CD4-positive, alpha-beta T cell (primary cell): ENCODE measurements around the gene SLC1A3. TPM values are rescaled to one million over a fixed set of nuclear protein-coding genes. Genes with fewer than 3 reads are reported as not detected.

Experiments
- ATAC-seq: fragments of 200-7000 bp; cut with Tn5 transposase; one replicate; pipeline ENCODE4 v1.10.0; 2022; ENCODE audit warnings: mild to moderate bottlenecking; ENCODE audit not compliant: poor library complexity
- CTCF ChIA-PET: fragments of 350-600 bp; sonication (Branson Sonifier 250); formaldehyde crosslinking; loops from one replicate; lab custom pipeline; 2021; ENCODE audit warnings: antibody characterized with exemption, inconsistent platforms; lab: Charles Lee
- POLR2A ChIA-PET: fragments of 350-600 bp; sonication (Branson Sonifier 250); formaldehyde crosslinking; loops from one replicate; lab custom pipeline; 2021; ENCODE audit warnings: antibody characterized with exemption, inconsistent platforms; lab: Charles Lee
- DNase-seq, 14 experiments: peaks; one replicate each; pipeline ENCODE4 v3.0.0-alpha.2; 2013 to 2020; ENCODE audit warnings: mixed read lengths in 2 of 14
- H3K27ac ChIP-seq, 2 donors: one replicate each; pipeline versions ENCODE4 v1.5.1 to v1.7.0; 2013; ENCODE audit warnings: low read length in 2 of 2, low read depth in 1 of 2, mild to moderate bottlenecking in 1 of 2
- H3K27me3 ChIP-seq, 2 experiments: 1 replicate in 1 of 2; 2 replicates in 1 of 2; pipeline versions ENCODE4 v1.6.1 to v1.7.0; 2013; ENCODE audit warnings: low read length in 2 of 2, control low read depth in 1 of 2, mild to moderate bottlenecking in 1 of 2, moderate library complexity in 1 of 2; ENCODE audit not compliant: insufficient read depth in 2 of 2, control insufficient read depth in 1 of 2
- H3K36me3 ChIP-seq: one replicate; pipeline ENCODE4 v1.6.1; 2013; ENCODE audit warnings: low read length, control low read depth; ENCODE audit not compliant: insufficient read depth
- H3K4me1 ChIP-seq: one replicate; pipeline ENCODE4 v1.6.1; 2013; ENCODE audit warnings: low read length, control low read depth; ENCODE audit not compliant: insufficient read depth
- H3K4me3 ChIP-seq: one replicate; pipeline ENCODE4 v1.5.1; 2013; ENCODE audit warnings: mild to moderate bottlenecking, low read length, moderate library complexity
- H3K9me3 ChIP-seq, 2 experiments: 1 replicate in 1 of 2; 2 replicates in 1 of 2; pipeline versions ENCODE4 v1.6.1 to v1.7.0; 2013; ENCODE audit warnings: low read length in 2 of 2, mild to moderate bottlenecking in 2 of 2, control low read depth in 1 of 2, moderate library complexity in 1 of 2; ENCODE audit not compliant: control insufficient read depth in 1 of 2, insufficient read depth in 1 of 2
- H3K27ac Mint-ChIP-seq: one replicate; pipeline ENCODE4 v1.8.0; 2020; ENCODE audit warnings: mixed read lengths
- H3K27me3 Mint-ChIP-seq: one replicate; pipeline ENCODE4 v1.8.0; 2021; ENCODE audit warnings: mixed read lengths
- H3K36me3 Mint-ChIP-seq: one replicate; pipeline ENCODE4 v1.8.0; 2021; ENCODE audit warnings: low read depth, mixed read lengths
- H3K4me1 Mint-ChIP-seq: one replicate; pipeline ENCODE4 v1.8.0; 2021; ENCODE audit warnings: low read depth, mixed read lengths
- H3K4me3 Mint-ChIP-seq: one replicate; pipeline ENCODE4 v1.8.0; 2020; ENCODE audit warnings: mild to moderate bottlenecking, mixed read lengths
- H3K9me3 Mint-ChIP-seq: one replicate; pipeline ENCODE4 v1.8.0; 2020; ENCODE audit warnings: mixed read lengths
- CTCF ChIP-seq: fragments of 200-600 bp; IDR thresholded peaks from one replicate; pipeline ENCODE4 v1.8.0; 2022; ENCODE audit warnings: antibody characterized with exemption, mild to moderate bottlenecking
- intact Hi-C, 2 experiments: fragments of 100-400 bp; cut with DNase I in 1 of 2; cut with micrococcal nuclease in 1 of 2; formaldehyde crosslinking; loops; one replicate each; pipeline versions ENCODE4 v1.15.1 to v1.9.0; 2023 to 2025; cut with DNase I, micrococcal nuclease
- total RNA-seq, 174 experiments: library from RNA in 2 of 174; stranded (reverse) in 2 of 174; gene quantifications; one replicate each; pipeline ENCODE4 v1.2.3 and lab custom pipeline; 2021 to 2026

SLC1A3 gene
- total RNA-seq, 2 experiments from 2014 or later: not detected

- H3K9me3 ChIP-seq: no peaks in the 10 kb centered on the region
- no peak for TF ChIP-seq CTCF
- Mint-ChIP-seq H3K4me1 (peaks cover 23% of the 10 kb centered on the region), H3K4me3 (no peak overlapping the region), H3K9me3 (no peaks in the 10 kb centered on the region), H3K27me3 (peaks cover 76% of the 10 kb centered on the region), H3K27ac (no peak overlapping the region), H3K36me3 (no peaks in the 10 kb centered on the region)
- no peaks in the 10 kb centered on the region for H3K36me3 ChIP-seq
- ChIA-PET CTCF (no interaction called here), POLR2A (no interaction called here)
- H3K4me1 ChIP-seq: peaks cover 11% of the 10 kb centered on the region
- no peak for DNase-seq
- peaks cover 19 to 36% of the 10 kb centered on the region in 2 experiments for H3K27me3 ChIP-seq
- H3K4me3 ChIP-seq: no peak overlapping the region
- intact Hi-C loops: no loop called here
- ATAC-seq: no peak
- H3K27ac ChIP-seq: no peak overlapping the region
Observed at GRCh38 chr5:36605241-36605640, 1.2 kb upstream of the SLC1A3 start.

- no peaks in the 10 kb centered on the region for H3K36me3 Mint-ChIP-seq
- peaks cover 19 to 36% of the 10 kb centered on the region in 2 experiments for H3K27me3 ChIP-seq
- TF ChIP-seq CTCF: no peak
- no peaks in the 10 kb centered on the region for H3K9me3 Mint-ChIP-seq
- intact Hi-C loops: no loop called here
- H3K9me3 ChIP-seq: no peaks in the 10 kb centered on the region
- peaks cover 79% of the 10 kb centered on the region for H3K27me3 Mint-ChIP-seq
- H3K4me3 Mint-ChIP-seq: peak overlapping the region; percentile 68
- peaks cover 11% of the 10 kb centered on the region for H3K4me1 ChIP-seq
- H3K27ac Mint-ChIP-seq: no peak overlapping the region
- H3K4me3 ChIP-seq: peak overlapping the region; percentile 40
- DNase-seq: no peak
- no peaks in the 10 kb centered on the region for H3K36me3 ChIP-seq
- ChIA-PET POLR2A (no interaction called here), CTCF (no interaction called here)
- peaks cover 23% of the 10 kb centered on the region for H3K4me1 Mint-ChIP-seq
- H3K27ac ChIP-seq: no peak overlapping the region
- ATAC-seq: no peak
Observed at GRCh38 chr5:36606036-36606427, 374 bp upstream of the SLC1A3 start.

GRCh38 chr5:36607114-36607571 is 737 bp downstream of the SLC1A3 start:
- H3K27ac Mint-ChIP-seq: no peak overlapping the region
- H3K27me3 ChIP-seq: peaks cover 19 to 36% of the 10 kb centered on the region in 2 experiments
- peaks cover 23% of the 10 kb centered on the region for H3K4me1 Mint-ChIP-seq
- POLR2A ChIA-PET: no interaction called here
- CTCF ChIA-PET: no interaction called here
- H3K27me3 Mint-ChIP-seq: peaks cover 85% of the 10 kb centered on the region
- peak overlapping the region; percentile 40 for H3K4me3 ChIP-seq
- H3K4me1 ChIP-seq: peaks cover 11% of the 10 kb centered on the region
- peak overlapping the region; percentile 68 for H3K4me3 Mint-ChIP-seq
- H3K9me3 ChIP-seq: no peaks in the 10 kb centered on the region
- ATAC-seq (no peak), DNase-seq (no peak)
- H3K27ac ChIP-seq: no peak overlapping the region
- H3K36me3 ChIP-seq: no peaks in the 10 kb centered on the region
- no peaks in the 10 kb centered on the region for H3K9me3 Mint-ChIP-seq
- H3K36me3 Mint-ChIP-seq: no peaks in the 10 kb centered on the region
- intact Hi-C loops: no loop called here
- TF ChIP-seq CTCF: no peak
